PC-9 (cell line): ENCODE data around the gene SCAMP2. TPM values are rescaled to one million over a fixed set of nuclear protein-coding genes. Genes with fewer than 3 reads are reported as not detected.
"Not testable (repeated sequence)": the region's sequence is repeated elsewhere in the genome, so short reads cannot be mapped to it uniquely, and the experiment has no call there.

Experiments
- BruUV-seq: library from RNA; stranded (reverse); fragments of 400-500 nt; replicated peaks from 2 replicates; lab custom pipeline; 2021; lab: Mats Ljungman, UMichigan
- CTCF ChIA-PET: fragments of 300-600 bp; sonication (Branson Sonifier 250); formaldehyde crosslinking; loops from one replicate; lab custom pipeline; 2022; ENCODE audit warnings: antibody characterized with exemption; lab: Charles Lee
- POLR2A ChIA-PET: fragments of 300-600 bp; sonication (Branson Sonifier 250); formaldehyde crosslinking; loops from one replicate; lab custom pipeline; 2022; ENCODE audit warnings: antibody characterized with exemption; ENCODE audit not compliant: unreplicated experiment; lab: Charles Lee
- DNase-seq, 2 experiments: peaks; one replicate each; pipeline versions ENCODE4 v3.0.0 to v3.0.0-alpha.2; 2015 to 2022; ENCODE audit warnings: mixed read lengths in 1 of 2
- H2AFZ ChIP-seq: fragments of 200-600 bp; sonication (generic); 2 replicates; pipeline ENCODE4 v1.8.1; 2017; ENCODE audit warnings: antibody characterized with exemption
- H3F3A ChIP-seq: fragments of 200-600 bp; sonication (generic); 2 replicates; pipeline ENCODE4 v1.8.1; 2017; ENCODE audit warnings: antibody characterized with exemption, mild to moderate bottlenecking, low read depth; ENCODE audit not compliant: insufficient read depth
- H3K27ac ChIP-seq: fragments of 200-600 bp; sonication (generic); 2 replicates; pipeline ENCODE4 v1.6.1; 2016; ENCODE audit warnings: mixed run types
- H3K27me3 ChIP-seq: fragments of 200-600 bp; sonication (generic); 2 replicates; pipeline ENCODE4 v1.6.1; 2016; ENCODE audit warnings: low read depth, mixed run types; ENCODE audit not compliant: insufficient read depth
- H3K36me3 ChIP-seq: fragments of 200-600 bp; sonication (generic); 2 replicates; pipeline ENCODE4 v1.6.1; 2016; ENCODE audit warnings: low read depth, mixed run types
- H3K4me1 ChIP-seq: fragments of 200-600 bp; sonication (generic); replicated peaks from 2 replicates; pipeline ENCODE4 v1.6.1; 2016; ENCODE audit warnings: mixed run types; ENCODE audit not compliant: insufficient read depth
- H3K4me2 ChIP-seq: fragments of 200-600 bp; sonication (generic); 2 replicates; pipeline ENCODE4 v1.6.1; 2017; ENCODE audit warnings: mixed run types
- H3K4me3 ChIP-seq: fragments of 200-600 bp; sonication (generic); 2 replicates; pipeline ENCODE4 v1.6.1; 2016; ENCODE audit warnings: mixed run types
- H3K79me2 ChIP-seq: fragments of 200-600 bp; sonication (generic); 2 replicates; pipeline ENCODE4 v1.6.1; 2017; ENCODE audit warnings: low read depth, mixed run types
- H3K9me2 ChIP-seq: fragments of 200-600 bp; sonication (generic); 2 replicates; pipeline ENCODE4 v1.8.1; 2017; ENCODE audit warnings: mild to moderate bottlenecking; ENCODE audit not compliant: insufficient read depth
- H3K9me3 ChIP-seq: fragments of 200-600 bp; sonication (generic); 2 replicates; pipeline ENCODE4 v1.8.1; 2016; ENCODE audit warnings: low read depth; ENCODE audit not compliant: insufficient read depth
- H4K20me1 ChIP-seq: fragments of 200-600 bp; sonication (generic); 2 replicates; pipeline ENCODE4 v1.8.1; 2017; ENCODE audit not compliant: insufficient read depth
- EZH2 ChIP-seq: fragments of 200-600 bp; sonication (generic); IDR thresholded peaks from 2 replicates; pipeline ENCODE4 v1.8.0; 2017; ENCODE audit warnings: antibody characterized with exemption, low read depth
- intact Hi-C: fragments of 100-400 bp; cut with micrococcal nuclease; formaldehyde crosslinking; loops from one replicate; pipeline ENCODE4 v1.10.0; 2022; ENCODE audit not compliant: unreplicated experiment
- total RNA-seq: library from RNA; stranded (reverse); gene quantifications from 2 replicates; pipeline ENCODE4 v1.2.3, GENCODE V29; 2021
- TF ChIP-seq, protein P1 (sequence below): fragments of 200-600 bp; sonication (generic); conservative IDR thresholded peaks from 2 replicates; pipeline ENCODE4 v1.6.1; 2017; ENCODE audit warnings: mixed run types, antibody characterized with exemption, mild to moderate bottlenecking, moderate library complexity

Gene SCAMP2
- total RNA-seq, 1 experiment from 2014 or later: 84.6 TPM

- Histone ChIP-seq H3K36me3 (no peaks in the 10 kb centered on the region), H2AFZ (peak overlapping the region; percentile 78), H4K20me1 (no peaks in the 10 kb centered on the region), H3K27me3 (no peaks in the 10 kb centered on the region), H3F3A (no peaks in the 10 kb centered on the region; the same call in 1 of the 2 replicates), H3K4me1 (peaks cover 39% of the 10 kb centered on the region), H3K4me3 (peak overlapping the region; percentile 70; the same call in 1 of the 2 replicates), H3K9me3 (no peaks in the 10 kb centered on the region), H3K9me2 (no peaks in the 10 kb centered on the region), H3K27ac (no peak overlapping the region), H3K79me2 (peaks cover 14% of the 10 kb centered on the region), H3K4me2 (peak overlapping the region; percentile 97)
- no peak for DNase-seq
- TF ChIP-seq, protein P1, sequence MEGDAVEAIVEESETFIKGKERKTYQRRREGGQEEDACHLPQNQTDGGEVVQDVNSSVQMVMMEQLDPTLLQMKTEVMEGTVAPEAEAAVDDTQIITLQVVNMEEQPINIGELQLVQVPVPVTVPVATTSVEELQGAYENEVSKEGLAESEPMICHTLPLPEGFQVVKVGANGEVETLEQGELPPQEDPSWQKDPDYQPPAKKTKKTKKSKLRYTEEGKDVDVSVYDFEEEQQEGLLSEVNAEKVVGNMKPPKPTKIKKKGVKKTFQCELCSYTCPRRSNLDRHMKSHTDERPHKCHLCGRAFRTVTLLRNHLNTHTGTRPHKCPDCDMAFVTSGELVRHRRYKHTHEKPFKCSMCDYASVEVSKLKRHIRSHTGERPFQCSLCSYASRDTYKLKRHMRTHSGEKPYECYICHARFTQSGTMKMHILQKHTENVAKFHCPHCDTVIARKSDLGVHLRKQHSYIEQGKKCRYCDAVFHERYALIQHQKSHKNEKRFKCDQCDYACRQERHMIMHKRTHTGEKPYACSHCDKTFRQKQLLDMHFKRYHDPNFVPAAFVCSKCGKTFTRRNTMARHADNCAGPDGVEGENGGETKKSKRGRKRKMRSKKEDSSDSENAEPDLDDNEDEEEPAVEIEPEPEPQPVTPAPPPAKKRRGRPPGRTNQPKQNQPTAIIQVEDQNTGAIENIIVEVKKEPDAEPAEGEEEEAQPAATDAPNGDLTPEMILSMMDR: peak; percentile 23; the same call in 1 of the 2 replicates
- no peak for TF ChIP-seq EZH2
- no TSS peak for BruUV-seq
- ChIA-PET POLR2A (no interaction called here), CTCF (interaction anchor here (1.3 kb wide), 1 partner anchor 14 kb away, joined by 5 read pairs; no protein-coding TSS in a partner anchor)
- intact Hi-C loops: no loop called here
Measured at GRCh38 chr15:74889390-74889882, 16.3 kb upstream of the SCAMP2 start.

GRCh38 chr15:74888716-74889115, 15.6 kb upstream of the SCAMP2 start:
- TF ChIP-seq EZH2: no peak
- TF ChIP-seq, protein P1: no peak
- Histone ChIP-seq H3K27ac (no peak overlapping the region), H3K27me3 (no peaks in the 10 kb centered on the region), H4K20me1 (no peaks in the 10 kb centered on the region), H3K9me2 (no peaks in the 10 kb centered on the region), H3K9me3 (no peaks in the 10 kb centered on the region), H3K36me3 (no peaks in the 10 kb centered on the region), H2AFZ (no peak overlapping the region), H3F3A (peaks cover 2% of the 10 kb centered on the region; the same call in 1 of the 2 replicates), H3K4me2 (no peak overlapping the region), H3K4me1 (peaks cover 42% of the 10 kb centered on the region), H3K4me3 (no peak overlapping the region), H3K79me2 (peaks cover 14% of the 10 kb centered on the region)
- intact Hi-C loops: no loop called here
- DNase-seq: no peak
- CTCF ChIA-PET: no interaction called here
- POLR2A ChIA-PET: no interaction called here
- BruUV-seq: no TSS peak

- H2AFZ ChIP-seq, H4K20me1 ChIP-seq, CTCF ChIA-PET, H3K9me2 ChIP-seq, POLR2A ChIA-PET, DNase-seq, H3F3A ChIP-seq, H3K4me2 ChIP-seq, intact Hi-C loops, BruUV-seq, H3K27ac ChIP-seq, H3K4me3 ChIP-seq, H3K9me3 ChIP-seq, H3K27me3 ChIP-seq, H3K36me3 ChIP-seq: not testable (repeated sequence)
- Histone ChIP-seq H3K4me1 (peaks cover 39% of the 10 kb centered on the region), H3K79me2 (peaks cover 14% of the 10 kb centered on the region)
Measured at GRCh38 chr15:74887537-74888193, 14.5 kb upstream of the SCAMP2 start.
